Measurements from ENCODE around the gene ZNF397.

The ZNF397 gene

DNA sequence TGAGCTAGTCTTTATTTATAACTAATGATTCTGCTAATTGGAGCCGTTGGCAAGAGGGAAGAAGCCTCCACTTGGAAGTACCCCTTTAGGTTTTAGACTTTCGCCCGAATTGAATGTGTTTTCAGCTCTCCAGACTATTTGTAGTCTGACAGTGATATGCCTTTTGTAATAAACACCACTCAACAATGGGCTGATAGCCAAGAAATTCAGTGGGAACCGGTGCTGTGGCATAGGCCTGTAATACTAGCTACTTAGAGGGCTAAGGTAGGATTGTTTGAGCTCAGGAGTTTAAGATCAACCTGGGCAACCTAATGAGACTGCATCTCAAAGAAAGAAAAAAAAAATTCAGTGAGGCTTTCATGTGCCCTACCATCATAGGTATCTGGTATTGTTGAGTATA, 62.8 kb downstream of the ZNF397 start:
- Histone ChIP-seq H2AFZ (ENCODE audit: low read length) (no peak overlapping the region), H3K4me2 (ENCODE audit: low read depth, low read length, poor library complexity, severe bottlenecking) (no peak overlapping the region), H4K20me1 (ENCODE audit: insufficient read depth, low read length, poor library complexity, severe bottlenecking) (no peaks in the 10 kb centered on the region), H3K9ac (ENCODE audit: low read depth, low read length, poor library complexity, severe bottlenecking) (no peak overlapping the region), H3K4me3 (ENCODE audit: low read length, poor library complexity, severe bottlenecking) (no peak overlapping the region), H3K27me3 (ENCODE audit: insufficient read depth, low read length, poor library complexity, severe bottlenecking) (peaks cover 5% of the 10 kb centered on the region), H3F3A (ENCODE audit: low read depth) (no peaks in the 10 kb centered on the region), H3K79me2 (ENCODE audit: insufficient read depth, low read length) (peaks cover 26% of the 10 kb centered on the region), H3K9me2 (replicated peaks; ENCODE audit: low read depth, low read length) (no peaks in the 10 kb centered on the region), H3K9me3 (ENCODE audit: insufficient read depth, low read depth, low read length) (peaks cover 45% of the 10 kb centered on the region), H3K4me1 (ENCODE audit: insufficient read depth, low read length, poor library complexity, severe bottlenecking) (no peaks in the 10 kb centered on the region), H3K36me3 (ENCODE audit: insufficient read depth, low read length) (peaks cover 28% of the 10 kb centered on the region)
- TF ChIP-seq, protein P1, sequence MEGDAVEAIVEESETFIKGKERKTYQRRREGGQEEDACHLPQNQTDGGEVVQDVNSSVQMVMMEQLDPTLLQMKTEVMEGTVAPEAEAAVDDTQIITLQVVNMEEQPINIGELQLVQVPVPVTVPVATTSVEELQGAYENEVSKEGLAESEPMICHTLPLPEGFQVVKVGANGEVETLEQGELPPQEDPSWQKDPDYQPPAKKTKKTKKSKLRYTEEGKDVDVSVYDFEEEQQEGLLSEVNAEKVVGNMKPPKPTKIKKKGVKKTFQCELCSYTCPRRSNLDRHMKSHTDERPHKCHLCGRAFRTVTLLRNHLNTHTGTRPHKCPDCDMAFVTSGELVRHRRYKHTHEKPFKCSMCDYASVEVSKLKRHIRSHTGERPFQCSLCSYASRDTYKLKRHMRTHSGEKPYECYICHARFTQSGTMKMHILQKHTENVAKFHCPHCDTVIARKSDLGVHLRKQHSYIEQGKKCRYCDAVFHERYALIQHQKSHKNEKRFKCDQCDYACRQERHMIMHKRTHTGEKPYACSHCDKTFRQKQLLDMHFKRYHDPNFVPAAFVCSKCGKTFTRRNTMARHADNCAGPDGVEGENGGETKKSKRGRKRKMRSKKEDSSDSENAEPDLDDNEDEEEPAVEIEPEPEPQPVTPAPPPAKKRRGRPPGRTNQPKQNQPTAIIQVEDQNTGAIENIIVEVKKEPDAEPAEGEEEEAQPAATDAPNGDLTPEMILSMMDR (conservative IDR thresholded peaks at IDR 0.05; ENCODE audit: low read length): no peak
- no peak for TF ChIP-seq EZH2phosphoT487 (IDR thresholded peaks at IDR 0.05; ENCODE audit: borderline replicate concordance)

DNA sequence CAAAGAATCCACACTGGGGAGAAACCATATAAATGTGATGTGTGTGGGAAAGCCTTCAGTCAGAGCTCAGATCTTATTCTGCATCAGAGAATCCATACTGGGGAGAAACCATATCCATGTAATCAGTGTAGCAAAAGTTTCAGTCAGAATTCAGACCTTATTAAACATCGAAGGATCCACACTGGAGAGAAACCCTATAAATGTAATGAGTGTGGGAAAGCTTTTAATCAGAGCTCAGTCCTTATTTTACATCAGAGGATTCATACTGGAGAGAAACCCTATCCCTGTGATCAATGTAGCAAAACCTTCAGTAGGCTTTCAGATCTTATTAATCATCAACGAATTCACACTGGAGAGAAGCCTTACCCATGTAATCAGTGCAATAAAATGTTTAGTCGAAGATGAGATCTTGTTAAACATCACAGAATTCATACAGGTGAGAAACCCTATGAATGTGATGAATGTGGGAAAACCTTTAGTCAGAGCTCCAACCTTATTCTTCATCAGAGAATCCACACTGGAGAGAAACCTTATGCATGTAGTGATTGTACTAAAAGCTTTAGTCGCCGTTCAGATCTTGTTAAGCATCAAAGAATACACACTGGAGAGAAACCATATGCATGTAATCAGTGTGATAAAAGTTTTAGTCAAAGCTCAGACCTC, 65.9 kb downstream of the ZNF397 start:
- TF ChIP-seq EZH2phosphoT487 (IDR thresholded peaks at IDR 0.05; ENCODE audit: borderline replicate concordance): no peak
- TF ChIP-seq, protein P1 (conservative IDR thresholded peaks at IDR 0.05; ENCODE audit: low read length): no peak
- Histone ChIP-seq H3K4me1 (ENCODE audit: insufficient read depth, low read length, poor library complexity, severe bottlenecking) (no peaks in the 10 kb centered on the region), H3K9me2 (replicated peaks; ENCODE audit: low read depth, low read length) (no peaks in the 10 kb centered on the region), H3F3A (ENCODE audit: low read depth) (no peaks in the 10 kb centered on the region), H3K36me3 (ENCODE audit: insufficient read depth, low read length) (peaks cover 28% of the 10 kb centered on the region), H3K79me2 (ENCODE audit: insufficient read depth, low read length) (peaks cover 10% of the 10 kb centered on the region), H3K9ac (ENCODE audit: low read depth, low read length, poor library complexity, severe bottlenecking) (no peak overlapping the region), H3K4me3 (ENCODE audit: low read length, poor library complexity, severe bottlenecking) (no peak overlapping the region), H2AFZ (ENCODE audit: low read length) (no peak overlapping the region), H3K27me3 (ENCODE audit: insufficient read depth, low read length, poor library complexity, severe bottlenecking) (peaks cover 5% of the 10 kb centered on the region), H3K9me3 (ENCODE audit: insufficient read depth, low read depth, low read length) (peaks cover 45% of the 10 kb centered on the region), H4K20me1 (ENCODE audit: insufficient read depth, low read length, poor library complexity, severe bottlenecking) (no peaks in the 10 kb centered on the region), H3K4me2 (ENCODE audit: low read depth, low read length, poor library complexity, severe bottlenecking) (no peak overlapping the region)

Data from Loucy (cell line).